ENCODE measurements around the gene PNRC1.
A peak's percentile ranks its signal among the peaks of the same experiment; 100 is the strongest.
"Not testable (repeated sequence)": the region's sequence is repeated elsewhere in the genome, so short reads cannot be mapped to it uniquely, and the experiment has no call there.

PNRC1 gene

GRCh38 chr6:89116702-89117101, 36.2 kb downstream of the PNRC1 start:
- peak overlapping the region in 7 of 10 experiments; percentile 56 to 74 (median 64); a peak in 10 of 20 replicates for H3K4me3 ChIP-seq
- H3K9me3 ChIP-seq (replicated peaks in 1 of 11) = no peaks in the 10 kb centered on the region
- peak overlapping the region in 1 of 11 experiments; percentile 73; a peak in 1 of 22 replicates for H3K9ac ChIP-seq
- no peak overlapping the region for H3K27ac ChIP-seq
- H3K36me3 ChIP-seq = no peaks in the 10 kb centered on the region
- H4K20me1 ChIP-seq = no peaks in the 10 kb centered on the region
- H3K4me2 ChIP-seq = peak overlapping the region; percentile 70 to 86 (median 81)
- TF ChIP-seq Cebpa-rat (IDR thresholded peaks at IDR 0.05) = no peak
- H3K27me3 ChIP-seq = peaks cover 0 to 24% (median 22%) of the 10 kb centered on the region in 11 experiments; a peak in 18 of 22 replicates
- H3K4me1 ChIP-seq = peaks cover 0 to 6% (median 1%) of the 10 kb centered on the region in 10 experiments; a peak in 1 of 20 replicates

DNA sequence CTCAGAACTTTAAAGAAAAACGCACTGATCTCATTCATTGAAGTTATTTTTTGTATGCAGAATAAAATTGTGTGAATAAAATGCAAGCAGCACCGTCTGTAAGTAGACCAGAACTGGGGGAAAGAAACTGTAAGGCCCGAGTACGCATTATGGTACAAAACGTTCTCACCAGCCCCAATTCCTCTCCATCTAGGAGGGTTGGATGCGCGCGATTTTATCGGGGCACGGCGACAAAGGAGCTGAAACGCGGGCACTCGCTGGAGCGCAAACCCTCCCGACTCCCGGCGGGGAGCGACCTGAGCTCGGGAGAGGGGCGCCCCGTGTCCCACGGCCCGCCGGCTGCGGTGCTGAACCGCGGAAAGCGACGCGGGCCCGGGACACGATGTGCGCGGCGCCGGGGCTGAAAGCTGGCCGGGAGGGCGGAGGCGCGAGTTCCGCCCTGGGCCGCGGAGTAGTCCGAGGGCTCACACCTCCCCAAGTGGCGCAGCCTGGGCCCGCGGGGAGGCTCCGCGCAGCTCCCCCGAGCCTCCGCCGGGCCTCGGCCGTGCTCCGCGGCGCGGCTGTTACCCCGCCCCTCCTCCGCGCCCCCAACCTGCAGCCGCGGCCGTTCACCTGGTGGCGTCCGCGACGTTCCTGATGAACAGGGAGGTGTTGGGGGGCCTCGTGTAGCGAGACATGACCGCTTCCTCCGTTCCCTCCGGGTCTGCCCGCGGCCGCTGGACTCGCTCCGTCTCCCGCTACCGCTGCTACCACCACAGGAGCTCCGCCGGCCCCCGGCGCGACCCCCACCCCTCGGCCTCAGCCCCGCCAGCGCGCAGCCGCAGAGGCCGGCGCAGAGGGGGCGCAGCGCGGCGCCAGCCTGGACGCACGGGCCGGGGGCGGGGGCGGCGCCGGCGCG, 36.9 kb downstream of the PNRC1 start, which contains the start of gene SRSF12:
Gene SRSF12 (minus strand): TSS at position 861 of the 898 bp plus-strand sequence. CDS start 184 bp downstream, at position 677.
- H3K4me3 ChIP-seq = peak within 1 kb of the TSS; percentile 56 to 74 (median 64)
- H3K9me3 ChIP-seq (replicated peaks in 1 of 11) = no peaks in the 10 kb centered on the region
- peaks cover 0 to 24% (median 22%) of the 10 kb centered on the region in 11 experiments; a peak in 18 of 22 replicates for H3K27me3 ChIP-seq
- no peaks in the 10 kb centered on the region for H3K36me3 ChIP-seq
- peaks cover 0 to 6% (median 1%) of the 10 kb centered on the region in 10 experiments; a peak in 1 of 20 replicates for H3K4me1 ChIP-seq
- peak within 1 kb of the TSS; percentile 47 to 77 (median 70); a peak in 21 of 22 replicates for H3K9ac ChIP-seq
- no peak for TF ChIP-seq Cebpa-rat (IDR thresholded peaks at IDR 0.05)
- H4K20me1 ChIP-seq = no peaks in the 10 kb centered on the region
- H3K27ac ChIP-seq = peak within 1 kb of the TSS in 8 of 11 experiments; percentile 15 to 51 (median 32); a peak in 7 of 22 replicates
- H3K4me2 ChIP-seq = peak within 1 kb of the TSS; percentile 70 to 86 (median 81)

GRCh38 chr6:89118931-89119330, 38.4 kb downstream of the PNRC1 start:
- Histone ChIP-seq H3K9me3 (replicated peaks in 1 of 11) (no peaks in the 10 kb centered on the region), H3K4me1 (peaks cover 0 to 6% (median 1%) of the 10 kb centered on the region in 10 experiments; a peak in 1 of 20 replicates)
- no peak for TF ChIP-seq Cebpa-rat (IDR thresholded peaks at IDR 0.05)

GRCh38 chr6:89120371-89120770, 39.8 kb downstream of the PNRC1 start:
- H3K36me3 ChIP-seq = no peaks in the 10 kb centered on the region
- H3K27ac ChIP-seq = no peak overlapping the region
- no peak overlapping the region for H3K4me3 ChIP-seq
- no peak overlapping the region for H3K9ac ChIP-seq
- H4K20me1 ChIP-seq = no peaks in the 10 kb centered on the region
- no peak for TF ChIP-seq Cebpa-rat (IDR thresholded peaks at IDR 0.05)
- H3K4me1 ChIP-seq = peaks cover 0 to 6% (median 1%) of the 10 kb centered on the region in 10 experiments; a peak in 1 of 20 replicates
- H3K9me3 ChIP-seq (replicated peaks in 1 of 11) = no peaks in the 10 kb centered on the region
- no peak overlapping the region for H3K4me2 ChIP-seq
- H3K27me3 ChIP-seq = peaks cover 0 to 24% (median 22%) of the 10 kb centered on the region in 11 experiments; a peak in 18 of 22 replicates

More at GRCh38 chr6:89118931-89119330, 38.4 kb downstream of the PNRC1 start:
- H3K9ac ChIP-seq = no peak overlapping the region
- no peaks in the 10 kb centered on the region for H4K20me1 ChIP-seq
- H3K36me3 ChIP-seq = no peaks in the 10 kb centered on the region
- no peak overlapping the region for H3K27ac ChIP-seq
- peaks cover 0 to 24% (median 22%) of the 10 kb centered on the region in 11 experiments; a peak in 18 of 22 replicates for H3K27me3 ChIP-seq
- H3K4me3 ChIP-seq = no peak overlapping the region
- no peak overlapping the region for H3K4me2 ChIP-seq

GRCh38 chr6:89121934-89122333, 41.4 kb downstream of the PNRC1 start:
- no peak overlapping the region for H3K9ac ChIP-seq
- H4K20me1 ChIP-seq = no peaks in the 10 kb centered on the region
- peaks cover 0 to under 1% (median 0%) of the 10 kb centered on the region in 11 experiments; a peak in 1 of 22 replicates for H3K9me3 ChIP-seq (replicated peaks in 1 of 11)
- peaks cover 0 to 3% (median under 1%) of the 10 kb centered on the region in 10 experiments; a peak in 1 of 20 replicates for H3K4me1 ChIP-seq
- no peak overlapping the region for H3K4me2 ChIP-seq
- no peak overlapping the region for H3K4me3 ChIP-seq
- peaks cover 0 to 17% (median 14%) of the 10 kb centered on the region in 11 experiments; a peak in 18 of 22 replicates for H3K27me3 ChIP-seq
- H3K27ac ChIP-seq = no peak overlapping the region
- TF ChIP-seq Cebpa-rat (IDR thresholded peaks at IDR 0.05) = no peak
- H3K36me3 ChIP-seq = no peaks in the 10 kb centered on the region

DNA sequence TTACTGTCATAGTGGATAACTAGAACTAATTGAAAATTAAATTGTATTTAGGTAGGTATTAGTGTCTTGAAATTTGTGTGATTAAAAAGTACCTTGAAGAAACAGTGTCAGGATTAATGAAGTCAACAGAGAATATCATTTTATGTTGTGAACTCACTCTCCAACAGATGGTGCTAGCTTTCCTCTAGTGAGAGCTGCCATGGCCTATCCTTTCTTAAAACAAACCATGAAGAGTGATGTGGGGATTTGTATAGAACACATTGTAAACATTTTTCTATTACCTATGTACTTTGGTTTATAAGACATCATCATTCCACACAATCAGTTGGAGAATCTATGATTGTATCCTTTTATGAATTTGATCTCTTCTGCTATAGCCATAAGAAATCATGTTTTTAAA, 42.1 kb downstream of the PNRC1 start:
- Histone ChIP-seq H3K36me3 (no peaks in the 10 kb centered on the region), H3K9me3 (replicated peaks in 1 of 11) (peaks cover 0 to 8% (median 5%) of the 10 kb centered on the region in 11 experiments; a peak in 11 of 22 replicates), H3K4me2 (no peak overlapping the region), H3K27ac (no peak overlapping the region), H3K9ac (no peak overlapping the region), H3K4me1 (no peaks in the 10 kb centered on the region), H4K20me1 (no peaks in the 10 kb centered on the region), H3K27me3 (peaks cover 0 to 10% (median 7%) of the 10 kb centered on the region in 11 experiments; a peak in 16 of 22 replicates), H3K4me3 (no peak overlapping the region)
- TF ChIP-seq Cebpa-rat (IDR thresholded peaks at IDR 0.05) = no peak

GRCh38 chr6:89128256-89128671, 47.7 kb downstream of the PNRC1 start:
- not testable (repeated sequence) for H3K27me3 ChIP-seq, H3K36me3 ChIP-seq, H3K4me2 ChIP-seq, H3K9ac ChIP-seq, H3K4me3 ChIP-seq, H4K20me1 ChIP-seq, H3K4me1 ChIP-seq
- Histone ChIP-seq H3K27ac (peak overlapping the region in 2 of 11 experiments; percentile 2 to 35; a peak in 1 of 22 replicates), H3K9me3 (replicated peaks in 1 of 11) (peaks cover 0 to 29% (median 12%) of the 10 kb centered on the region in 11 experiments; a peak in 15 of 22 replicates)

DNA sequence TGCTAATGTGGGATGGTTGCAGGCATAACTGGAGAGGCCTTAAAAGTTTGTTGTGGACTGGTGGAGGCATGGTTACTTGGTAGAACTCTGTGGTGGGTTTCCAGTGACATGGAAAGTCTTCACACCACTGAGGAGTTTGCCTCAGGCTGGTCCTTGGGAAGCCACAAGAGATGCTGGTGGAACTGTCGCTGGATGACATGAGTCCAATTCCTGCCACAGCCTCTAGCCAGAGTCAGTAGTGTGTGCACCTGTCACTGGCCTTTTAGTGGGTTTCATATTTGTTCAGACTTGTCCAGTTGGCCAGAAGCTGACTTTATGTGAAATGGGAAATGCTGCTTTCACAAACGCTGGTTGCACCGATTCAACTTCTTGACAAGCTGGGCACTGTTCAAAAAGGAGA, 51.0 kb downstream of the PNRC1 start:
- no peak overlapping the region for H3K27ac ChIP-seq
- no peaks in the 10 kb centered on the region for H4K20me1 ChIP-seq
- H3K36me3 ChIP-seq = no peaks in the 10 kb centered on the region
- H3K9me3 ChIP-seq (replicated peaks in 1 of 11) = peaks cover 0 to 29% (median 12%) of the 10 kb centered on the region in 11 experiments; a peak in 15 of 22 replicates
- H3K4me2 ChIP-seq = no peak overlapping the region
- no peaks in the 10 kb centered on the region for H3K27me3 ChIP-seq
- no peaks in the 10 kb centered on the region for H3K4me1 ChIP-seq
- H3K4me3 ChIP-seq = no peak overlapping the region
- TF ChIP-seq Cebpa-rat (IDR thresholded peaks at IDR 0.05) = no peak
- H3K9ac ChIP-seq = no peak overlapping the region

DNA sequence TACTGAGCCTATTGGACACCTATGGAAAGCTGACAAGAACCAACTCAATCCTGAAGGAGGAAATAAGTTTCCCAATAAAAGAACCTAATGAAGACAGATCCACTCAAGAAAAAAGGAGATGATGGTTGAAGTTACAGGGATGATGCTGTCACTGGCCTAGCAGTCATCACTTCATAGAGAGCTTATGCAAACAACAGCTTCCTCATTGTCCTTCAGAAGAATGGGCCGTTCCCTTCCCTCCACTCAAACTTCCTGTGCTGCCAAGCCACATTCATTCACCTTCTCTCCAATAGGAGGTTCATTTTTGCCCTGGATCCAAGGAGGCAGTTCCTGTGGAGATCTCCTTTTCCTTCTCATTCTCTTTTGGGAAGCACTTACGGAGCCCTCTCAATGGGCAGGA, 51.5 kb downstream of the PNRC1 start:
- no peaks in the 10 kb centered on the region for H3K27me3 ChIP-seq
- H3K4me1 ChIP-seq = no peaks in the 10 kb centered on the region
- no peak overlapping the region for H3K9ac ChIP-seq
- no peak overlapping the region for H3K27ac ChIP-seq
- no peaks in the 10 kb centered on the region for H3K36me3 ChIP-seq
- H4K20me1 ChIP-seq = no peaks in the 10 kb centered on the region
- no peak overlapping the region for H3K4me3 ChIP-seq
- H3K9me3 ChIP-seq (replicated peaks in 1 of 11) = peaks cover 0 to 27% (median 12%) of the 10 kb centered on the region in 11 experiments; a peak in 15 of 22 replicates
- TF ChIP-seq Cebpa-rat (IDR thresholded peaks at IDR 0.05) = no peak
- H3K4me2 ChIP-seq = no peak overlapping the region

Measured in BLaER1 treated with 17β-estradiol and CSF1 and Interleukin-3, amounts not matched to agents 10 nM and 100 nM (cell line).